DOHH2 (cell line): ENCODE measurements around the gene PRDM16.

Experiments
- EZH2phosphoT487 ChIP-seq: fragments of 200-600 bp; sonication (generic); IDR thresholded peaks from 2 replicates; pipeline ENCODE4 v1.6.1; 2017; ENCODE audit warnings: borderline replicate concordance, mild to moderate bottlenecking, antibody characterized with exemption, low read length, moderate library complexity, mixed read lengths
- TF ChIP-seq, protein P1 (sequence below): fragments of 200-600 bp; sonication (generic); IDR thresholded peaks from one replicate; pipeline ENCODE4 v1.5.1; 2014; ENCODE audit warnings: antibody characterized with exemption, mild to moderate bottlenecking, low read depth, low read length; ENCODE audit not compliant: poor library complexity, severe bottlenecking

DNA sequence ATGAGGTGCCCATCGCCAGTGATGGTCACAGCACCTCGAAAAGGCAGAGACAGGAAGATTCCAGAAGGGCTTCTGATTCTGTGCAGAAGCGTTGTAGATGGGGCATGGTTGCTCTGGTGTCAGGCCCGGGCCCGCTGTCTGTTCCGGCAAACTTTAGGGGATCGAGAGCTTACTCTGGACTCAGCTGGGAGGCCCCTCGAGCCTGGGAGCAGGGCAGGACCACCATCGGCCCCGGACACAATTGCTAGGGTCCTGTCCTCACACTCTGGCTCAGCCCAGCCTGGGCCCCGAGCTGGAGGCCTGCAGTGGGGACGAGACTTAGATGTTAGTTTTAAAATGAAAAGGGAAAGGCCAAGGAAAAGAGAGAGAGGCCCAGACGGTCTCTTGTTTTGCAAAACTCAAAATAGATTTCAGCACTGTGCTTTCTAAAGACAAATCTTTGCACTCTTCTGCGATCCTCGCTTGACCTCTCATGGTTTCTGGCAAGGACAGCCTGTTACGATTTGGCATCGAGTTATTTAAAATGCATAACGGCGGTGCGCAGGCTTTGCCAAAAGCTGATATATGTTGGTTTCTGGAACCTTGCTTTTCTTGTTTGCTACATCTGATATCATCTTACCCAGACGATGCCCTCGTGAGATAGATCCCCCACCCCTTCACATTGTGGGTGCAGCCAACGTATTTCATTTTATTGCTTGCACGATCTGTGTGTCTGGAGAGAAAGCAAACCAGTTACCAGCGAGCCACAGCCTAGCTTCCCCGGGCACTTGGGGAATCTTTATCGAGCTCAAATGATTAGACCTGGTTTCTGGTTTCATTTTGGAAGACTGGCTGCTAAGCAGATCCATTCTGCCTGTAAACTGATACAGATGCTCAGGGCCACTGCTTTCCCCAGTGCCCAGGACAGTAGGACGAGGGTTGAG is 58.0 kb downstream of the PRDM16 start:
- TF ChIP-seq, protein P1, sequence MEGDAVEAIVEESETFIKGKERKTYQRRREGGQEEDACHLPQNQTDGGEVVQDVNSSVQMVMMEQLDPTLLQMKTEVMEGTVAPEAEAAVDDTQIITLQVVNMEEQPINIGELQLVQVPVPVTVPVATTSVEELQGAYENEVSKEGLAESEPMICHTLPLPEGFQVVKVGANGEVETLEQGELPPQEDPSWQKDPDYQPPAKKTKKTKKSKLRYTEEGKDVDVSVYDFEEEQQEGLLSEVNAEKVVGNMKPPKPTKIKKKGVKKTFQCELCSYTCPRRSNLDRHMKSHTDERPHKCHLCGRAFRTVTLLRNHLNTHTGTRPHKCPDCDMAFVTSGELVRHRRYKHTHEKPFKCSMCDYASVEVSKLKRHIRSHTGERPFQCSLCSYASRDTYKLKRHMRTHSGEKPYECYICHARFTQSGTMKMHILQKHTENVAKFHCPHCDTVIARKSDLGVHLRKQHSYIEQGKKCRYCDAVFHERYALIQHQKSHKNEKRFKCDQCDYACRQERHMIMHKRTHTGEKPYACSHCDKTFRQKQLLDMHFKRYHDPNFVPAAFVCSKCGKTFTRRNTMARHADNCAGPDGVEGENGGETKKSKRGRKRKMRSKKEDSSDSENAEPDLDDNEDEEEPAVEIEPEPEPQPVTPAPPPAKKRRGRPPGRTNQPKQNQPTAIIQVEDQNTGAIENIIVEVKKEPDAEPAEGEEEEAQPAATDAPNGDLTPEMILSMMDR, result no peak
- TF ChIP-seq EZH2phosphoT487, result no peak
